Activated CD8-positive, alpha-beta T cell treated with anti-CD3 and anti-CD28 coated beads for 36 hours (primary cell): ENCODE results near the gene GPC2. TPM values are rescaled to one million over a fixed set of nuclear protein-coding genes. Genes with fewer than 3 reads are reported as not detected.

Experiments
- ATAC-seq: fragments of 200-7000 bp; cut with Tn5 transposase; one replicate; pipeline ENCODE4 v1.10.0; 2021; ENCODE audit warnings: mild to moderate bottlenecking, moderate library complexity
- CTCF ChIA-PET: fragments of 350-600 bp; sonication (Branson Sonifier 250); formaldehyde crosslinking; loops from one replicate; lab custom pipeline; 2021; ENCODE audit warnings: antibody characterized with exemption; lab: Charles Lee
- POLR2A ChIA-PET: fragments of 350-600 bp; sonication (Branson Sonifier 250); formaldehyde crosslinking; loops from one replicate; lab custom pipeline; 2021; ENCODE audit warnings: antibody characterized with exemption; lab: Charles Lee
- DNase-seq: peaks from one replicate; pipeline ENCODE4 v3.0.0-alpha.2; 2020
- H3K27ac Mint-ChIP-seq: one replicate; pipeline ENCODE4 v1.8.0; 2021; ENCODE audit warnings: mild to moderate bottlenecking, mixed read lengths
- H3K27me3 Mint-ChIP-seq: one replicate; pipeline ENCODE4 v1.8.0; 2021; ENCODE audit warnings: mixed read lengths
- H3K36me3 Mint-ChIP-seq: one replicate; pipeline ENCODE4 v1.8.0; 2021; ENCODE audit warnings: low read depth, mixed read lengths
- H3K4me1 Mint-ChIP-seq: one replicate; pipeline ENCODE4 v1.8.0; 2021; ENCODE audit warnings: low read depth, mixed read lengths
- H3K4me3 Mint-ChIP-seq: one replicate; pipeline ENCODE4 v1.8.0; 2021; ENCODE audit warnings: mild to moderate bottlenecking, moderate library complexity, mixed read lengths
- H3K9me3 Mint-ChIP-seq: one replicate; pipeline ENCODE4 v1.8.0; 2021; ENCODE audit warnings: mixed read lengths
- CTCF ChIP-seq: fragments of 200-600 bp; IDR thresholded peaks from one replicate; pipeline ENCODE4 v1.8.0; 2022; ENCODE audit warnings: antibody characterized with exemption, mild to moderate bottlenecking
- intact Hi-C: fragments of 100-400 bp; cut with micrococcal nuclease; formaldehyde crosslinking; loops from one replicate; pipeline ENCODE4 v1.10.0; 2022
- microRNA-seq: library from miRNA; unstranded; fragments of <30 nt; microRNA quantifications from one replicate; pipeline ENCODE4 v1.2.0, GENCODE V29; 2022; ENCODE audit warnings: borderline microRNAs expressed, borderline replicate concordance
- total RNA-seq, 2 experiments: library from RNA; stranded (reverse); gene quantifications; one replicate each; pipeline ENCODE4 v1.2.3, GENCODE V29; 2021

GPC2 gene
- total RNA-seq, 2 experiments from 2014 or later: 3.7 to 4.3 TPM

GRCh38 chr7:100122067-100122466 is 55.1 kb downstream of the GPC2 start:
- H3K4me3 Mint-ChIP-seq: no peak overlapping the region
- H3K9me3 Mint-ChIP-seq: no peaks in the 10 kb centered on the region
- intact Hi-C loops: loop anchor here (10.0 kb wide), 1 partner anchor 207 kb away; the partner anchor contains the start of gene TRIM4
- ChIA-PET CTCF (interaction anchor here (1.3 kb wide), 1 partner anchor 8 kb away, joined by 5 read pairs; no protein-coding TSS in a partner anchor), POLR2A (interaction anchor here (2.7 to 3.0 kb wide), 2 partner anchors 21 kb away, joined by 18 to 24 read pairs; partner anchors contain the start of genes AP4M1 and MCM7)
- no peak for DNase-seq
- peaks cover 32% of the 10 kb centered on the region for H3K4me1 Mint-ChIP-seq
- TF ChIP-seq CTCF: no peak
- peaks cover 8% of the 10 kb centered on the region for H3K36me3 Mint-ChIP-seq
- H3K27me3 Mint-ChIP-seq: no peaks in the 10 kb centered on the region
- H3K27ac Mint-ChIP-seq: peak overlapping the region; percentile 20
- no peak for ATAC-seq

- peak overlapping the region; percentile 89 for H3K27ac Mint-ChIP-seq
- no peak for DNase-seq
- H3K27me3 Mint-ChIP-seq: no peaks in the 10 kb centered on the region
- H3K9me3 Mint-ChIP-seq: no peaks in the 10 kb centered on the region
- intact Hi-C loops: loop anchor here (10.0 kb wide), 1 partner anchor 206 kb away; the partner anchor contains the start of gene TRIM4
- peak overlapping the region; percentile 89 for H3K4me3 Mint-ChIP-seq
- no peak for TF ChIP-seq CTCF
- H3K36me3 Mint-ChIP-seq: peaks cover 9% of the 10 kb centered on the region
- ATAC-seq: no peak
- peaks cover 31% of the 10 kb centered on the region for H3K4me1 Mint-ChIP-seq
- POLR2A ChIA-PET: interaction anchor here (1.2 to 3.0 kb wide), 8 partner anchors 14 to 105 kb away, joined by 3 to 24 read pairs (median 3); partner anchors contain the start of genes AP4M1, GAL3ST4, GPC2 and MCM7
- CTCF ChIA-PET: interaction anchor here (1.0 to 1.6 kb wide), 3 partner anchors 10 to 202 kb away, joined by 3 to 7 read pairs (median 5); partner anchors contain the start of gene AP4M1
Measured at GRCh38 chr7:100120733-100121036, 56.5 kb downstream of the GPC2 start.

GRCh38 chr7:100119970-100120732 is 57.0 kb downstream of the GPC2 start:
- peaks cover 9% of the 10 kb centered on the region for H3K36me3 Mint-ChIP-seq
- DNase-seq (peak; percentile 83), ATAC-seq (peak; percentile 61)
- peak overlapping the region; percentile 89 for H3K4me3 Mint-ChIP-seq
- peaks cover 27% of the 10 kb centered on the region for H3K4me1 Mint-ChIP-seq
- POLR2A ChIA-PET: interaction anchor here (1.2 to 3.0 kb wide), 8 partner anchors 14 to 105 kb away, joined by 3 to 24 read pairs (median 3); partner anchors contain the start of genes AP4M1, GAL3ST4, GPC2 and MCM7
- H3K9me3 Mint-ChIP-seq: no peaks in the 10 kb centered on the region
- TF ChIP-seq CTCF: no peak
- intact Hi-C loops: loop anchor here (10.0 kb wide), 1 partner anchor 205 kb away; the partner anchor contains the start of gene TRIM4
- H3K27me3 Mint-ChIP-seq: no peaks in the 10 kb centered on the region
- CTCF ChIA-PET: interaction anchor here (1.0 to 1.6 kb wide), 4 partner anchors 11 to 202 kb away, joined by 3 to 7 read pairs (median 4); partner anchors contain the start of gene AP4M1
- peak overlapping the region; percentile 89 for H3K27ac Mint-ChIP-seq

Small RNA genes lying within 50 kb of the gene (microRNA-seq; reads per million reads assigned to microRNA genes)
- gene MIR4658: not detected

Other genes starting within 250 kb of the GPC2 start
- under 1 TPM; 0.41 to 0.47 TPM for gene GJC3, start 247.8 kb downstream of the GPC2 start, total RNA-seq
- not detected for gene AZGP1, start 201.3 kb downstream of the GPC2 start, total RNA-seq
- gene ZKSCAN1, start 161.8 kb downstream of the GPC2 start, total RNA-seq: 10 to 100 TPM; 41.9 to 47.3 TPM
- 1 to 10 TPM; 6.3 to 6.9 TPM for gene ZSCAN21, start 127.6 kb downstream of the GPC2 start, total RNA-seq
- 10 to 100 TPM; 16.4 to 18.9 TPM for gene ZNF3, start 95.7 kb downstream of the GPC2 start, total RNA-seq
- 10 to 100 TPM; 81.3 to 86.3 TPM for gene COPS6, start 88.4 kb downstream of the GPC2 start, total RNA-seq
- 100 to 1,000 TPM; 456 to 476 TPM for gene MCM7, start 76.0 kb downstream of the GPC2 start, total RNA-seq
- gene AP4M1, start 75.7 kb downstream of the GPC2 start, total RNA-seq: 10 to 100 TPM in 1 of 2 experiments, 1 to 10 TPM in 1; 9.8 to 10.9 TPM
- 10 to 100 TPM; 48.6 to 55.3 TPM for gene TAF6, start 58.0 kb downstream of the GPC2 start, total RNA-seq
- 10 to 100 TPM in 1 of 2 experiments, 1 to 10 TPM in 1; 9.8 to 10.4 TPM for gene CNPY4, start 57.7 kb downstream of the GPC2 start, total RNA-seq
- gene MBLAC1, start 50.4 kb downstream of the GPC2 start, total RNA-seq: 1 to 10 TPM; 1.9 to 2.1 TPM
- 100 to 1,000 TPM; 108 to 116 TPM for gene LAMTOR4, start 28.5 kb downstream of the GPC2 start, total RNA-seq
- 10 to 100 TPM; 15.7 to 17.4 TPM for gene TRAPPC14, start 18.7 kb downstream of the GPC2 start, total RNA-seq
- 1 to 10 TPM; 2.4 to 2.7 TPM for gene GAL3ST4, start 8.8 kb downstream of the GPC2 start, total RNA-seq
- gene STAG3, start 537 bp upstream of the GPC2 start, total RNA-seq: 10 to 100 TPM; 13.2 to 15.8 TPM
- 10 to 100 TPM; 29.8 to 30.2 TPM for gene PVRIG, start 42.6 kb upstream of the GPC2 start, total RNA-seq
- gene SPDYE3, start 130.3 kb upstream of the GPC2 start, total RNA-seq: not detected
- gene PILRB, start 180.7 kb upstream of the GPC2 start, total RNA-seq: 10 to 100 TPM; 43.7 to 46.8 TPM
- 1 to 10 TPM; 5.8 to 6.6 TPM for gene PILRA, start 196.1 kb upstream of the GPC2 start, total RNA-seq